HG02885 (cell line): ENCODE data around the gene ODF2.

ENCODE experiments used
- ATAC-seq: cut with Tn5 transposase; IDR thresholded peaks from one replicate; pipeline ENCODE4 v1.9.1; 2021; ENCODE audit warnings: mild to moderate bottlenecking; ENCODE audit not compliant: unreplicated experiment, poor library complexity

ODF2 gene

GRCh38 chr9:128521956-128522355 lies 66.2 kb downstream of the ODF2 start:
- ATAC-seq, result no peak

GRCh38 chr9:128523199-128523925 lies 67.6 kb downstream of the ODF2 start:
- no peak for ATAC-seq

GRCh38 chr9:128526720-128527119 lies 70.9 kb downstream of the ODF2 start:
- ATAC-seq, result no peak

- no peak for ATAC-seq
These were observed 72.8 kb downstream of the ODF2 start for GRCh38 chr9:128528445-128529160.

- ATAC-seq, result no peak
These were observed 73.4 kb downstream of the ODF2 start for GRCh38 chr9:128529191-128529590.

DNA sequence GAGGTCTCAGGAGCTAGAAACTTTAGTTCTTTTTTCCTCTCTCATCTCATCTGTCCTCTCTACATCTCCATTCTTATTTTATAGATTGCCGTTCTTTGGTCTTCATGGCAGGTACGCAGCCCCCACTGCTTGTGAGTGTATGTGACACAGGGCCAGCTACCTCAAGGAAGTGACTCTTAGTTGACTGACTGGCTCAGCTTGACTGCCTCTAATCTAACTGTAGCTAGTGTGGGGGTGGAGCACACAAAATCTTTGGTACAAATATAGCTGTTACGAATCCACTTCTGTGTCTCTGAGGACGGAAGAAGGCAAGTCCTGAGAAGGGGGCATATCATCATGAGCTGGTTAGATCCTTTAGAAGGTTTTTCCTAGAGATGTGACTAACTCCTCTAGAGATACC lies 76.8 kb downstream of the ODF2 start:
- ATAC-seq, result no peak

- ATAC-seq, result no peak
These were observed 85.0 kb downstream of the ODF2 start for GRCh38 chr9:128540634-128541360.

DNA sequence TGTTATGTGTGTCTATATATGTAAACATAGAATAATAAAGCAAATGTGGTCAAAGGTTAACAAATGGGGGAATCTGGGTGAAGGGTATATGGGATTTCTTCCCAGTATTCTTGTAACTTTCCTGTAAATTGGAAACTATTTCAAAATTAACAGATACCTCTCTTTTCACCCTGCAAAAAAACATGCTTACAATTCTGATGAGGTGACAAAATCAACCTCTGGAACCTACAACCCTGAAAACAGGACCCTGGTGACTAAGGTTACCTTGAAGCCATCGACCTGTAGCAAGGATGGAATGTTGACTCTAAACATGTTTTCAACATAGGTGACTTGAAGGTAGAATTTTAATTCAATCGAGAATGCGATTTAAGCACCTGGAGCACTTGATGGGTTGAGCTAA lies 90.7 kb downstream of the ODF2 start:
- no peak for ATAC-seq

- ATAC-seq, result no peak
These were observed 93.1 kb downstream of the ODF2 start for GRCh38 chr9:128548876-128549275.

DNA sequence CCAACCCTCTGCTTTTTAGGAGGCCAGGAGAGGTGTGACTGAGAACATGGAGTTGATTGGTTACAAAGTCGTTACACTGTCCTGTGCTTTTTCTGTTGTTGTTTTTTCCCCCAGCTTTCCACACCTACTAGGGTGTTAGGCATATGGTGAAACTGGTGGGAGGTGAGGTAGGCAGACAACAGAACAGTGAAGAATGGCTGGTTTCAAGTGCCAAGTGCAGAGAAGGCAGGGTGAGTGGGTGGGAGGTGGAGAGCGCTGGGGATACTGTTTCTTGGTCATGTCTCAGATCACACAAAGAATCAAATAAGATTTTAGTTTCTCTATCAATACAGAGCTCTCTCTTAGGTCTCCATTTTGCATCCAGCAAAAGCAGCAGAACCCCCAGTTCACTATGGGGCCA lies 94.4 kb downstream of the ODF2 start:
- ATAC-seq, result no peak
